ENCODE data around the gene KRT17. TPM values are rescaled to one million over a fixed set of nuclear protein-coding genes. Genes with fewer than 3 reads are reported as not detected.

The KRT17 gene
- total and polyA plus RNA-seq, 12 donors, result 0.39 to 1.3 (median 0.55) TPM; not detected in 7

GRCh38 chr17:41656249-41657023, 32.1 kb upstream of the KRT17 start:
- no peaks in the 10 kb centered on the region for H3K4me1 ChIP-seq (replicated peaks in 1 of 2)
- no peak overlapping the region for H3K4me3 ChIP-seq
- H3K27ac ChIP-seq, result peak overlapping the region in 1 of 5 donors; percentile 58
- intact Hi-C loops (cut with DNase I), result loop anchor here in 1 of 2 donors (5.0 to 10.0 kb wide), 3 partner anchors 104 to 852 kb away; no protein-coding TSS in a partner anchor
- WGBS, 4 donors, result 82 to 87% (median 84%) methylated on average over 6 to 16 of the region's 16 CpGs
- no peaks in the 10 kb centered on the region for H3K9me3 ChIP-seq (replicated peaks in 1 of 3)
- TF ChIP-seq POLR2A (IDR thresholded peaks at IDR 0.05), result no peak
- TF ChIP-seq, protein P1, sequence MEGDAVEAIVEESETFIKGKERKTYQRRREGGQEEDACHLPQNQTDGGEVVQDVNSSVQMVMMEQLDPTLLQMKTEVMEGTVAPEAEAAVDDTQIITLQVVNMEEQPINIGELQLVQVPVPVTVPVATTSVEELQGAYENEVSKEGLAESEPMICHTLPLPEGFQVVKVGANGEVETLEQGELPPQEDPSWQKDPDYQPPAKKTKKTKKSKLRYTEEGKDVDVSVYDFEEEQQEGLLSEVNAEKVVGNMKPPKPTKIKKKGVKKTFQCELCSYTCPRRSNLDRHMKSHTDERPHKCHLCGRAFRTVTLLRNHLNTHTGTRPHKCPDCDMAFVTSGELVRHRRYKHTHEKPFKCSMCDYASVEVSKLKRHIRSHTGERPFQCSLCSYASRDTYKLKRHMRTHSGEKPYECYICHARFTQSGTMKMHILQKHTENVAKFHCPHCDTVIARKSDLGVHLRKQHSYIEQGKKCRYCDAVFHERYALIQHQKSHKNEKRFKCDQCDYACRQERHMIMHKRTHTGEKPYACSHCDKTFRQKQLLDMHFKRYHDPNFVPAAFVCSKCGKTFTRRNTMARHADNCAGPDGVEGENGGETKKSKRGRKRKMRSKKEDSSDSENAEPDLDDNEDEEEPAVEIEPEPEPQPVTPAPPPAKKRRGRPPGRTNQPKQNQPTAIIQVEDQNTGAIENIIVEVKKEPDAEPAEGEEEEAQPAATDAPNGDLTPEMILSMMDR (IDR thresholded peaks at IDR 0.05), result no peak
- H3K27me3 ChIP-seq, result no peaks in the 10 kb centered on the region
- no peaks in the 10 kb centered on the region for H3K36me3 ChIP-seq (replicated peaks in 1 of 2)
- DNase-seq, result no peak

DNA sequence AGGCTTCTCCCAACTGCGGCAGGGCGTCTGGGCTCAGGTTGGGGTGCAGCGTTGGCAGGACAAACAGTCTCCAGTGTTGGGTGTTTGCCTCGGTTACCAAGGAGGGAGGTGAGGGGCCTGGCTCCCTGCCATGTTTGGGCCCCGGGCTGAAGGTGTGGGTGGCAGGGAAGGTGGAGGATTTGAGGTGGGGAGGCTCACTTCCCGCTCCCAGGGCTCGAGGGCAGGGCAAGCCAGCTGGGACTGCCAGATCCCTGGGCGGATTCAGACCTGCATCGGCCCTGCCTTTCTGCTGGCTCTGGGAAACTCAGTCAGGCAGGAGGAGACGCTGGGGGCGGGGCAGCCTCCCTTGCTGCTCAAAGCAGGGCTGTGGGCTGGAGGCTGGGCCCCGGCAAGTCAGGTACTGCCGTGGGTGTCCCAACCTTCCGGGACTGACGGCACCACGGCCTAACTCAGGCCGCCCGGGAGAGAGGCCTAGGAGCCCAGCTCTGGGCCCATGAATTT, 31.3 kb upstream of the KRT17 start:
- intact Hi-C loops (cut with DNase I), result loop anchor here in 1 of 2 donors (5.0 to 10.0 kb wide), 3 partner anchors 103 to 851 kb away; no protein-coding TSS in a partner anchor
- Histone ChIP-seq H3K4me1 (replicated peaks in 1 of 2) (no peaks in the 10 kb centered on the region), H3K27ac (peak overlapping the region in 2 of 5 donors; percentile 8 to 58), H3K4me3 (no peak overlapping the region), H3K36me3 (replicated peaks in 1 of 2) (no peaks in the 10 kb centered on the region), H3K27me3 (no peaks in the 10 kb centered on the region), H3K9me3 (replicated peaks in 1 of 3) (no peaks in the 10 kb centered on the region)
- whole genome bisulfite sequencing, 4 donors, result 54 to 74% (median 73%) methylated on average over 11 to 18 of the region's 18 CpGs
- TF ChIP-seq POLR2A (IDR thresholded peaks at IDR 0.05), result no peak
- TF ChIP-seq, protein P1 (IDR thresholded peaks at IDR 0.05), result no peak
- DNase-seq, result peak in 1 of 7 donors; percentile 64

DNA sequence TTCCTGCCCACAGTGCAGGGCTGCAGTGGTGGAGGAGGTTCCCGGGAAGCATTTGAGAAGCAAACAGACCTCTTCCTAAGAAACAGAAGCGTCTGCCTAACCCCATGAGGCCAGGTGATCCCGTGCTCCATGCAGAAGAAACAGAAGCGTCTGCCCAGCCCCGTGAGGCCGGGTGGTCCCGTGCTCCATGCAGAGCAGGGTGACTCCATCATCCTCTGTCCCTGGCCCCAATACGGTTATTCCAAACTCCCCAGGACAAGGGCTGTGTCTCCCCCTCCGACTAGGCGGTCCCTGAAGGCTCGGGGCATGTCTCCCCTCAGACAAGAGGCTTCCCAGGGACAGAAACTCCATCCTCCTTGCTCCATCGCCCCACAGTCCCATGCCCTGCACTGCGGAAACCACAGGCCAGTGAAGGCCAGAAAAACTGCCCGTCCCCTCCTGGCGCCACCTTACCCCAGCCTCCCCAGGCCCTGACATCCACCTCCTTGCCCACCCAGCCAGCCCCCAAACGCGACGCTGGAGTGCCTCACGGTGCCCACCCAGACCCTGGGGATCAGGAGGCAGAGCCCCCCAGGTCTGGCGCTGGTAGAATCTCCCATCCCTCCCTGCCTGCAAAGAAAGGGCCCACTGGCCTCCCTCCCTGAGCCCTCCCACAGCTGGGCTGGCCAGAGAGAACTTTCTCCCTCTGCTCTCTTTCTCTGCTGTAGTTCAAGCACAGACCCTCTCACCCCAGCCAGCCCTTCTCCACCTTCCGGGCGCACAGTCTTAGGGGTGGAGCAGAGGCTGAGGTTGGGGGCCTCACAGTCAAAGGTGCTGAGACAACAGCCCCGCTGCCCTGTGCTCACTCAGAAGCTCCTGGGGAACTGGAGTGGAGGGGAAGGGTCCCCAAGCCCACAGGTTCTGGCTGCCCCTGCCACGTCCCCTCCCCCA, 30.6 kb upstream of the KRT17 start:
- no peaks in the 10 kb centered on the region for H3K9me3 ChIP-seq (replicated peaks in 1 of 3)
- no peaks in the 10 kb centered on the region for H3K4me1 ChIP-seq (replicated peaks in 1 of 2)
- no peak overlapping the region for H3K4me3 ChIP-seq
- H3K27ac ChIP-seq, result peak overlapping the region in 2 of 5 donors; percentile 8 to 58
- intact Hi-C loops (cut with DNase I), result loop anchor here in 1 of 2 donors (5.0 to 10.0 kb wide), 3 partner anchors 103 to 850 kb away; no protein-coding TSS in a partner anchor
- no peaks in the 10 kb centered on the region for H3K36me3 ChIP-seq (replicated peaks in 1 of 2)
- no peak for DNase-seq
- TF ChIP-seq, protein P1 (IDR thresholded peaks at IDR 0.05), result no peak
- TF ChIP-seq POLR2A (IDR thresholded peaks at IDR 0.05), result no peak
- no peaks in the 10 kb centered on the region for H3K27me3 ChIP-seq
- WGBS, 4 donors, result 72 to 80% (median 78%) methylated on average over 6 to 24 of the region's 24 CpGs

Measured in adrenal gland (tissue), 12 donors.